MM.1S (cell line): ENCODE measurements around the gene MYOG.

Experiments used
- EZH2 ChIP-seq: fragments of 300-600 bp; sonication (generic); optimal IDR thresholded peaks from 2 replicates; pipeline ENCODE3; 2017; ENCODE audit warnings: low read depth, mild to moderate bottlenecking, antibody characterized with exemption, low read length, mixed read lengths
- EZH2phosphoT487 ChIP-seq: fragments of 300-600 bp; sonication (generic); IDR thresholded peaks from 2 replicates; pipeline ENCODE4 v1.6.1; 2018; ENCODE audit warnings: antibody characterized with exemption, low read length
- TF ChIP-seq, protein P1 (sequence below): fragments of 300-600 bp; sonication (generic); IDR thresholded peaks from 2 replicates; pipeline ENCODE4 v1.5.1; 2016; ENCODE audit warnings: antibody characterized with exemption, low read length, mixed read lengths

DNA sequence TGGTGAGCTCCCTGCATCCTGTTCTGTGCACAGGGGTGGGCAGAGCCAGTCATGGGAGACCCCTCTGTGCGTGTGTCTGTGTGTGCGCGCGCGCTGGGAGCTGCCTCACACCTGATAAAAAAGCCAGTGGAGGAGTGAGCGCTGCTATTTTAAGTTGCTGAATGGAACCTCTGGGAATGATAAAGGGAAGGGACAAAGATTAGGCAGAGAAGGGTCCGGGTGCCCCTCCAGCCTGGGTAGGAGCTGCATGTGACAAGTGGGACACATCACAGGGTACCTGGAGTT, 42.6 kb upstream of the MYOG start:
- TF ChIP-seq, protein P1, sequence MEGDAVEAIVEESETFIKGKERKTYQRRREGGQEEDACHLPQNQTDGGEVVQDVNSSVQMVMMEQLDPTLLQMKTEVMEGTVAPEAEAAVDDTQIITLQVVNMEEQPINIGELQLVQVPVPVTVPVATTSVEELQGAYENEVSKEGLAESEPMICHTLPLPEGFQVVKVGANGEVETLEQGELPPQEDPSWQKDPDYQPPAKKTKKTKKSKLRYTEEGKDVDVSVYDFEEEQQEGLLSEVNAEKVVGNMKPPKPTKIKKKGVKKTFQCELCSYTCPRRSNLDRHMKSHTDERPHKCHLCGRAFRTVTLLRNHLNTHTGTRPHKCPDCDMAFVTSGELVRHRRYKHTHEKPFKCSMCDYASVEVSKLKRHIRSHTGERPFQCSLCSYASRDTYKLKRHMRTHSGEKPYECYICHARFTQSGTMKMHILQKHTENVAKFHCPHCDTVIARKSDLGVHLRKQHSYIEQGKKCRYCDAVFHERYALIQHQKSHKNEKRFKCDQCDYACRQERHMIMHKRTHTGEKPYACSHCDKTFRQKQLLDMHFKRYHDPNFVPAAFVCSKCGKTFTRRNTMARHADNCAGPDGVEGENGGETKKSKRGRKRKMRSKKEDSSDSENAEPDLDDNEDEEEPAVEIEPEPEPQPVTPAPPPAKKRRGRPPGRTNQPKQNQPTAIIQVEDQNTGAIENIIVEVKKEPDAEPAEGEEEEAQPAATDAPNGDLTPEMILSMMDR = no peak
- TF ChIP-seq EZH2 (no peak), EZH2phosphoT487 (no peak)
